CD4-positive, alpha-beta T cell (primary cell): Measurements from ENCODE around the gene PLXDC1. TPM values are rescaled to one million over a fixed set of nuclear protein-coding genes. Genes with fewer than 3 reads are reported as not detected.

Source experiments
- ATAC-seq: fragments of 200-7000 bp; cut with Tn5 transposase; one replicate; pipeline ENCODE4 v1.10.0; 2022; ENCODE audit warnings: mild to moderate bottlenecking; ENCODE audit not compliant: poor library complexity
- CTCF ChIA-PET: fragments of 350-600 bp; sonication (Branson Sonifier 250); formaldehyde crosslinking; loops from one replicate; lab custom pipeline; 2021; ENCODE audit warnings: antibody characterized with exemption, inconsistent platforms; lab: Charles Lee
- POLR2A ChIA-PET: fragments of 350-600 bp; sonication (Branson Sonifier 250); formaldehyde crosslinking; loops from one replicate; lab custom pipeline; 2021; ENCODE audit warnings: antibody characterized with exemption, inconsistent platforms; lab: Charles Lee
- DNase-seq, 14 experiments: peaks; one replicate each; pipeline ENCODE4 v3.0.0-alpha.2; 2013 to 2020; ENCODE audit warnings: mixed read lengths in 2 of 14
- H3K27ac ChIP-seq, 2 donors: one replicate each; pipeline versions ENCODE4 v1.5.1 to v1.7.0; 2013; ENCODE audit warnings: low read length in 2 of 2, low read depth in 1 of 2, mild to moderate bottlenecking in 1 of 2
- H3K27me3 ChIP-seq, 2 experiments: 1 replicate in 1 of 2; 2 replicates in 1 of 2; pipeline versions ENCODE4 v1.6.1 to v1.7.0; 2013; ENCODE audit warnings: low read length in 2 of 2, control low read depth in 1 of 2, mild to moderate bottlenecking in 1 of 2, moderate library complexity in 1 of 2; ENCODE audit not compliant: insufficient read depth in 2 of 2, control insufficient read depth in 1 of 2
- H3K36me3 ChIP-seq: one replicate; pipeline ENCODE4 v1.6.1; 2013; ENCODE audit warnings: low read length, control low read depth; ENCODE audit not compliant: insufficient read depth
- H3K4me1 ChIP-seq: one replicate; pipeline ENCODE4 v1.6.1; 2013; ENCODE audit warnings: low read length, control low read depth; ENCODE audit not compliant: insufficient read depth
- H3K4me3 ChIP-seq: one replicate; pipeline ENCODE4 v1.5.1; 2013; ENCODE audit warnings: mild to moderate bottlenecking, low read length, moderate library complexity
- H3K9me3 ChIP-seq, 2 experiments: 1 replicate in 1 of 2; 2 replicates in 1 of 2; pipeline versions ENCODE4 v1.6.1 to v1.7.0; 2013; ENCODE audit warnings: low read length in 2 of 2, mild to moderate bottlenecking in 2 of 2, control low read depth in 1 of 2, moderate library complexity in 1 of 2; ENCODE audit not compliant: control insufficient read depth in 1 of 2, insufficient read depth in 1 of 2
- H3K27ac Mint-ChIP-seq: one replicate; pipeline ENCODE4 v1.8.0; 2020; ENCODE audit warnings: mixed read lengths
- H3K27me3 Mint-ChIP-seq: one replicate; pipeline ENCODE4 v1.8.0; 2021; ENCODE audit warnings: mixed read lengths
- H3K36me3 Mint-ChIP-seq: one replicate; pipeline ENCODE4 v1.8.0; 2021; ENCODE audit warnings: low read depth, mixed read lengths
- H3K4me1 Mint-ChIP-seq: one replicate; pipeline ENCODE4 v1.8.0; 2021; ENCODE audit warnings: low read depth, mixed read lengths
- H3K4me3 Mint-ChIP-seq: one replicate; pipeline ENCODE4 v1.8.0; 2020; ENCODE audit warnings: mild to moderate bottlenecking, mixed read lengths
- H3K9me3 Mint-ChIP-seq: one replicate; pipeline ENCODE4 v1.8.0; 2020; ENCODE audit warnings: mixed read lengths
- CTCF ChIP-seq: fragments of 200-600 bp; IDR thresholded peaks from one replicate; pipeline ENCODE4 v1.8.0; 2022; ENCODE audit warnings: antibody characterized with exemption, mild to moderate bottlenecking
- intact Hi-C, 2 experiments: fragments of 100-400 bp; cut with DNase I in 1 of 2; cut with micrococcal nuclease in 1 of 2; formaldehyde crosslinking; loops; one replicate each; pipeline versions ENCODE4 v1.15.1 to v1.9.0; 2023 to 2025; cut with DNase I, micrococcal nuclease
- total RNA-seq, 174 experiments: library from RNA in 2 of 174; stranded (reverse) in 2 of 174; gene quantifications; one replicate each; pipeline ENCODE4 v1.2.3 and lab custom pipeline; 2021 to 2026

The PLXDC1 gene
- total RNA-seq, 2 experiments from 2014 or later = 66.7 to 67.6 TPM

DNA sequence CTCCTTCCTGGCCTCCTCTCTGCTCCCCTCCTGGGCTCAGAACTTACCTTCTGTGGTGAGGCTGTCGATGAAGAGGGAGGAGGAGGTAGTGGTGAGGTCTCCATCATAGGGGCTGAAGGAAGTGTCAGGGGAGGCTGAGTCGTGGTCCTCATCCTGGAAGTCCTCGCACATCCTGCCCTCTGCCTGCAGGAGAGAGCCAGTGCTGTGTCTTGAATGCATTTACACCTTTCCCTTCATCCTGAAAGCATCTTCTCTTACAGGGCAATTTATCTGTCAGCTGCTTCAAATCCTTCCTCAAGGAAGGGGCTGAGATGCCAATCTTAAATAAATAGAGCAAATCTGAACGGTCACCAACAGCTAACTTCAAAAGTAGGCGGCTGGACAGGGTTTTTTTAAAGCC, 73.6 kb downstream of the PLXDC1 start:
- no peaks in the 10 kb centered on the region for H3K9me3 Mint-ChIP-seq
- peaks cover 7% of the 10 kb centered on the region for H3K36me3 ChIP-seq
- no peak overlapping the region for H3K4me3 ChIP-seq
- intact Hi-C loops = loop anchor here in 1 of 2 experiments (10.0 kb wide), 1 partner anchor 157 kb away; no protein-coding TSS in a partner anchor
- H3K9me3 ChIP-seq = no peaks in the 10 kb centered on the region
- no peak overlapping the region for H3K4me3 Mint-ChIP-seq
- no peaks in the 10 kb centered on the region for H3K27me3 ChIP-seq
- no peak overlapping the region for H3K27ac ChIP-seq
- ChIA-PET POLR2A (no interaction called here), CTCF (no interaction called here)
- no peaks in the 10 kb centered on the region for H3K4me1 Mint-ChIP-seq
- TF ChIP-seq CTCF = no peak
- DNase-seq (no peak), ATAC-seq (no peak)
- H3K4me1 ChIP-seq = no peaks in the 10 kb centered on the region
- H3K27ac Mint-ChIP-seq = no peak overlapping the region
- no peaks in the 10 kb centered on the region for H3K27me3 Mint-ChIP-seq
- peaks cover 45% of the 10 kb centered on the region for H3K36me3 Mint-ChIP-seq

- Mint-ChIP-seq H3K9me3 (no peaks in the 10 kb centered on the region), H3K27ac (no peak overlapping the region), H3K36me3 (peaks cover 40% of the 10 kb centered on the region), H3K4me3 (no peak overlapping the region), H3K4me1 (no peaks in the 10 kb centered on the region), H3K27me3 (no peaks in the 10 kb centered on the region)
- no peaks in the 10 kb centered on the region for H3K4me1 ChIP-seq
- ATAC-seq (no peak), DNase-seq (no peak)
- ChIA-PET POLR2A (no interaction called here), CTCF (no interaction called here)
- peaks cover 8% of the 10 kb centered on the region for H3K36me3 ChIP-seq
- no peak for TF ChIP-seq CTCF
- no peak overlapping the region for H3K27ac ChIP-seq
- intact Hi-C loops = loop anchor here in 1 of 2 experiments (10.0 kb wide), 1 partner anchor 158 kb away; no protein-coding TSS in a partner anchor
- H3K27me3 ChIP-seq = no peaks in the 10 kb centered on the region
- no peak overlapping the region for H3K4me3 ChIP-seq
- H3K9me3 ChIP-seq = no peaks in the 10 kb centered on the region
These were observed 74.2 kb downstream of the PLXDC1 start for GRCh38 chr17:39077252-39077651.

- TF ChIP-seq CTCF = no peak
- Histone ChIP-seq H3K27ac (no peak overlapping the region), H3K36me3 (peaks cover 10% of the 10 kb centered on the region), H3K4me1 (peaks cover under 1% of the 10 kb centered on the region), H3K27me3 (no peaks in the 10 kb centered on the region), H3K9me3 (no peaks in the 10 kb centered on the region), H3K4me3 (no peak overlapping the region)
- peaks cover 40% of the 10 kb centered on the region for H3K36me3 Mint-ChIP-seq
- no peak overlapping the region for H3K27ac Mint-ChIP-seq
- H3K4me1 Mint-ChIP-seq = no peaks in the 10 kb centered on the region
- DNase-seq (no peak), ATAC-seq (no peak)
- CTCF ChIA-PET = no interaction called here
- intact Hi-C loops = loop anchor here in 1 of 2 experiments (5.0 to 10.0 kb wide), 2 partner anchors 33 to 160 kb away; no protein-coding TSS in a partner anchor
- H3K27me3 Mint-ChIP-seq = no peaks in the 10 kb centered on the region
- no peaks in the 10 kb centered on the region for H3K9me3 Mint-ChIP-seq
- H3K4me3 Mint-ChIP-seq = no peak overlapping the region
- POLR2A ChIA-PET = no interaction called here
These were observed 76.8 kb downstream of the PLXDC1 start for GRCh38 chr17:39074676-39075075.
